ENCODE results near the gene ACOXL. TPM values are rescaled to one million over a fixed set of nuclear protein-coding genes. Genes with fewer than 3 reads are reported as not detected.

ACOXL gene
- total and polyA plus RNA-seq, 4 donors, result 4.4 to 32.8 (median 12.2) TPM

DNA sequence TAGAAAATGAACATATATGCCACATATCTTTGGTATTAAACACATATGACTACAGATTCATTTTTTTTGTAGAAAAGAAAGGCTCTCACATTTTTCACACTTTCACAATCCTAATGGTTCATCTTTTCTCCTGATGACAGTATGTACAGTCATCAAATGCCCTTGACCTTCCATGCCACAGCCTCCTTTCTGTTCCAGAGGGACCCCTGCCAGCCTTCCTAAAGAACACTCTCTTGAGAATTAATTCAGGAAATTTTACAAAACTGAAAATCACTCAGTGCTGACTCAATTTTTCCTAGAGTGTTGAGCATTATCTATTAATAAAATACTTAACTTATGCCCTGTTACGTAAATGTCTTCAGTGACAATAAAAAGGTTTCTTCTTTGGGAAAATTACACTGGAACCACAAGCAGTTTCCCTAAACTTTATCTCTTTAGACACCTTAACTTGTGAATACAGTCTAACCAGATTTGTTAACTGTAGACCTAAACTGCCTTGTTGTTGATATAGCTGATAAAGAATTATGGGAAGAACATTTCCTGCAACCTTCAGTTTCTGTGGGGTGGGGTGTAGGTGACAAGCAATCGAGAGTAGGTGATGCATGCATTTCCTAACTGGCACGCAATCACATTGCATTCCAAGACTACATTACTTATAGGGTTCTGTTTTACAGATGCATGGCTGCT lies 15.3 kb upstream of the ACOXL start:
- no peaks in the 10 kb centered on the region for H3K9me3 ChIP-seq (ENCODE audit: control insufficient read depth in 4 of 4, insufficient read depth in 3 of 4, low read length in 3 of 4)
- no peak overlapping the region for H3K27ac ChIP-seq (ENCODE audit: low read depth in 1 of 2, low read length in 1 of 2)
- TF ChIP-seq, protein P1, sequence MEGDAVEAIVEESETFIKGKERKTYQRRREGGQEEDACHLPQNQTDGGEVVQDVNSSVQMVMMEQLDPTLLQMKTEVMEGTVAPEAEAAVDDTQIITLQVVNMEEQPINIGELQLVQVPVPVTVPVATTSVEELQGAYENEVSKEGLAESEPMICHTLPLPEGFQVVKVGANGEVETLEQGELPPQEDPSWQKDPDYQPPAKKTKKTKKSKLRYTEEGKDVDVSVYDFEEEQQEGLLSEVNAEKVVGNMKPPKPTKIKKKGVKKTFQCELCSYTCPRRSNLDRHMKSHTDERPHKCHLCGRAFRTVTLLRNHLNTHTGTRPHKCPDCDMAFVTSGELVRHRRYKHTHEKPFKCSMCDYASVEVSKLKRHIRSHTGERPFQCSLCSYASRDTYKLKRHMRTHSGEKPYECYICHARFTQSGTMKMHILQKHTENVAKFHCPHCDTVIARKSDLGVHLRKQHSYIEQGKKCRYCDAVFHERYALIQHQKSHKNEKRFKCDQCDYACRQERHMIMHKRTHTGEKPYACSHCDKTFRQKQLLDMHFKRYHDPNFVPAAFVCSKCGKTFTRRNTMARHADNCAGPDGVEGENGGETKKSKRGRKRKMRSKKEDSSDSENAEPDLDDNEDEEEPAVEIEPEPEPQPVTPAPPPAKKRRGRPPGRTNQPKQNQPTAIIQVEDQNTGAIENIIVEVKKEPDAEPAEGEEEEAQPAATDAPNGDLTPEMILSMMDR (IDR thresholded peaks at IDR 0.05; ENCODE audit: control extremely low read depth, extremely low read depth), result no peak
- H3K4me1 ChIP-seq (ENCODE audit: control insufficient read depth in 5 of 5, insufficient read depth in 5 of 5, low read length in 5 of 5), result peaks cover 0 to 19% (median 0%) of the 10 kb centered on the region in 5 donors
- ATAC-seq (ENCODE audit: insufficient read depth, low FRiP score), result no peak
- H3K4me3 ChIP-seq, result no peak overlapping the region
- no peaks in the 10 kb centered on the region for H3K27me3 ChIP-seq (ENCODE audit: control insufficient read depth in 3 of 3, insufficient read depth in 3 of 3, low read length in 2 of 3)
- no peak for DNase-seq
- 58 to 71% methylated on average over 3 of the region's 3 CpGs for WGBS, 2 donors
- H3K36me3 ChIP-seq (ENCODE audit: control insufficient read depth in 4 of 4, insufficient read depth in 4 of 4, low read length in 4 of 4), result no peaks in the 10 kb centered on the region
- no peak overlapping the region for H3K9ac ChIP-seq (ENCODE audit: insufficient read depth in 1 of 2, low read length in 2 of 2)

DNA sequence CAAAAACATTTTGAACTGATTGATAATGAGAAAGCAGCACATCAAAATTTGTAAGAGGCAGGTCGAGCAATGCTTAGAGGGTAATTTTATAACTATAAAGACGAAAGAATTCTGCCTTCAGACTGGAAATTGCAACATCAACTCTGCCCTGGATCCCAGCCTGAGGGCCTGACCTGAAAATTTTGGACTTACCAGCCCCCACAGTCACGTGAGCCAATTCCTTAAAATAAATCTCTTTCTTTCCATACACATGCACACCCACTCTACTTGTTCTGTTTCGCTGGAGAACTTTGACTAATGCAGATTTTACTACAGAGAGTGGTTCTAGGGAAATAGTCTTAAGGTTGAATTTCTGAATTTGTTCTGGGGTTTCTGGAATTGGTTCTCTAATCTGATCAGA lies 14.6 kb upstream of the ACOXL start:
- no peak overlapping the region for H3K4me3 ChIP-seq
- H3K9me3 ChIP-seq (ENCODE audit: control insufficient read depth in 4 of 4, insufficient read depth in 3 of 4, low read length in 3 of 4), result no peaks in the 10 kb centered on the region
- H3K4me1 ChIP-seq (ENCODE audit: control insufficient read depth in 5 of 5, insufficient read depth in 5 of 5, low read length in 5 of 5), result peaks cover 0 to 19% (median 0%) of the 10 kb centered on the region in 5 donors
- peak; percentile 47 to 84 (median 64) for DNase-seq
- no peak for ATAC-seq (ENCODE audit: insufficient read depth, low FRiP score)
- H3K27ac ChIP-seq (ENCODE audit: low read depth in 1 of 2, low read length in 1 of 2), result no peak overlapping the region
- no peak overlapping the region for H3K9ac ChIP-seq (ENCODE audit: insufficient read depth in 1 of 2, low read length in 2 of 2)
- WGBS, 2 donors, result 43 to 62% methylated on average over 4 of the region's 4 CpGs
- TF ChIP-seq, protein P1 (IDR thresholded peaks at IDR 0.05; ENCODE audit: control extremely low read depth, extremely low read depth), result no peak
- H3K36me3 ChIP-seq (ENCODE audit: control insufficient read depth in 4 of 4, insufficient read depth in 4 of 4, low read length in 4 of 4), result no peaks in the 10 kb centered on the region
- no peaks in the 10 kb centered on the region for H3K27me3 ChIP-seq (ENCODE audit: control insufficient read depth in 3 of 3, insufficient read depth in 3 of 3, low read length in 2 of 3)

DNA sequence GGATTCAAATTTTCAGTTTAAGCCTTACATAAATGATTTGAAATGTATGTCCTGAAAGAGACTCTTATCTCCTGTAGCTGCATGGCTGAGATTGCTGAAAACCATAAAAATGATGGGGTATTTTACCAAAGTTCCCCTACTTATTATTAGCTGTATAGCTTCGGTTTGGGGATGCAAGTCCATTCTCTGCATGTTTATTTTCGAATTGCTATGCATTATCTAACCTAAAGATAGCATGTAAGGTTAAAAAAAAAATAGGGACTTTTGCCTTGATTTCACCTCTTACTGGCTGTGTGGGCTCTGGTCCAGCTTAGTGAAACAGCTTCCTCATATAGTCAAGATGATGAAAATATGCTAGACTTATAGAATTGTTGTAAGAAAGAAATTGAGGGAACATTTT lies 14.0 kb upstream of the ACOXL start:
- Histone ChIP-seq H3K27ac (ENCODE audit: low read depth in 1 of 2, low read length in 1 of 2) (no peak overlapping the region), H3K9me3 (ENCODE audit: control insufficient read depth in 4 of 4, insufficient read depth in 3 of 4, low read length in 3 of 4) (no peaks in the 10 kb centered on the region), H3K9ac (ENCODE audit: insufficient read depth in 1 of 2, low read length in 2 of 2) (no peak overlapping the region), H3K4me3 (no peak overlapping the region), H3K27me3 (ENCODE audit: control insufficient read depth in 3 of 3, insufficient read depth in 3 of 3, low read length in 2 of 3) (no peaks in the 10 kb centered on the region), H3K36me3 (ENCODE audit: control insufficient read depth in 4 of 4, insufficient read depth in 4 of 4, low read length in 4 of 4) (no peaks in the 10 kb centered on the region), H3K4me1 (ENCODE audit: control insufficient read depth in 5 of 5, insufficient read depth in 5 of 5, low read length in 5 of 5) (peaks cover 0 to 19% (median 0%) of the 10 kb centered on the region in 5 donors)
- ATAC-seq (ENCODE audit: insufficient read depth, low FRiP score) (no peak), DNase-seq (no peak)
- whole genome bisulfite sequencing, 2 donors, result 90 to 97% methylated on average over 2 of the region's 2 CpGs
- TF ChIP-seq, protein P1 (IDR thresholded peaks at IDR 0.05; ENCODE audit: control extremely low read depth, extremely low read depth), result no peak

DNA sequence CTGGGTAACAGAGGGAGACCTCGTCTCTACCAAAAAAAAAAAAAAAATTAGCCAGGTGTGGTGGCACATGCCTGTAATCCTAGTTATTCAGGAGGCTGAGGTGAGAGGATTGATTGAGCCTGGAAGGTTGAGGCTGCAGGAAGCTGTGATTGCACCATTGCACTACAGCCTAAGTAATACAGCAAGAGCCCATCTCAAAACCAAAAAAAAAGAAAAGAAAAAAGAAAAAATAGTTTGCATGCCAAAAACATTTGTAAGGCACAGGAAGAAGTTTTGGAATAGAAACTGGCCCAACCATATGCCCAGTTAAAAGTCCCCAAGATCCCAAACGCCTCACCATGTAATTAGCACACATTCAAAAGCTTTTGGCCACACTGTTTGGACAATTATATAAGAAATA lies 13.4 kb upstream of the ACOXL start:
- no peaks in the 10 kb centered on the region for H3K9me3 ChIP-seq (ENCODE audit: control insufficient read depth in 4 of 4, insufficient read depth in 3 of 4, low read length in 3 of 4)
- no peak for ATAC-seq (ENCODE audit: insufficient read depth, low FRiP score)
- H3K4me3 ChIP-seq, result no peak overlapping the region
- DNase-seq, result no peak
- H3K27me3 ChIP-seq (ENCODE audit: control insufficient read depth in 3 of 3, insufficient read depth in 3 of 3, low read length in 2 of 3), result no peaks in the 10 kb centered on the region
- peaks cover 0 to 19% (median 0%) of the 10 kb centered on the region in 5 donors for H3K4me1 ChIP-seq (ENCODE audit: control insufficient read depth in 5 of 5, insufficient read depth in 5 of 5, low read length in 5 of 5)
- WGBS, 2 donors, result 73 to 89% methylated on average over 2 of the region's 2 CpGs
- H3K27ac ChIP-seq (ENCODE audit: low read depth in 1 of 2, low read length in 1 of 2), result no peak overlapping the region
- TF ChIP-seq, protein P1 (IDR thresholded peaks at IDR 0.05; ENCODE audit: control extremely low read depth, extremely low read depth), result no peak
- no peaks in the 10 kb centered on the region for H3K36me3 ChIP-seq (ENCODE audit: control insufficient read depth in 4 of 4, insufficient read depth in 4 of 4, low read length in 4 of 4)
- no peak overlapping the region for H3K9ac ChIP-seq (ENCODE audit: insufficient read depth in 1 of 2, low read length in 2 of 2)

Measured in lung (tissue), 12 donors.